Astrocyte (in vitro differentiated cells and primary cell): ENCODE measurements around the gene RABGGTA. TPM values are rescaled to one million over a fixed set of nuclear protein-coding genes. Genes with fewer than 3 reads are reported as not detected.

Experiments used
- DNase-seq: peaks from one replicate; pipeline ENCODE4 v3.0.0-alpha.2; 2010; ENCODE audit warnings: low read depth
- FAIRE-seq: peaks from 2 replicates; lab custom pipeline; 2011; peaks lifted over from hg19 to GRCh38; lab: Jason Lieb, UNC
- H2AFZ ChIP-seq: 2 replicates; pipeline ENCODE4 v1.6.0; 2012; ENCODE audit warnings: low read depth, low read length, inconsistent platforms
- H3K27ac ChIP-seq: 2 replicates; pipeline ENCODE4 v1.5.1; 2011; ENCODE audit warnings: low read depth, low read length, inconsistent platforms
- H3K27me3 ChIP-seq: 2 replicates; pipeline ENCODE4 v1.6.0; 2011; ENCODE audit warnings: low read length, inconsistent platforms; ENCODE audit not compliant: insufficient read depth
- H3K36me3 ChIP-seq: 2 replicates; pipeline ENCODE4 v1.5.1; 2011; ENCODE audit warnings: low read length, inconsistent platforms; ENCODE audit not compliant: insufficient read depth
- H3K4me1 ChIP-seq: 2 replicates; pipeline ENCODE4 v1.5.1; 2011; ENCODE audit warnings: low read length, inconsistent platforms; ENCODE audit not compliant: insufficient read depth
- H3K4me2 ChIP-seq: 2 replicates; pipeline ENCODE4 v1.6.0; 2012; ENCODE audit warnings: low read length, inconsistent platforms
- H3K4me3 ChIP-seq: 2 replicates; pipeline ENCODE4 v1.5.1; 2011; ENCODE audit warnings: low read depth, mild to moderate bottlenecking, low read length, inconsistent platforms; ENCODE audit not compliant: insufficient read depth
- H3K79me2 ChIP-seq: 2 replicates; pipeline ENCODE4 v1.6.0; 2012; ENCODE audit warnings: mild to moderate bottlenecking, low read length, inconsistent platforms; ENCODE audit not compliant: insufficient read depth
- H3K9ac ChIP-seq: 2 replicates; pipeline ENCODE4 v1.6.0; 2012; ENCODE audit warnings: mild to moderate bottlenecking, low read length, inconsistent platforms
- H3K9me3 ChIP-seq: 2 replicates; pipeline ENCODE4 v1.5.1; 2012; ENCODE audit warnings: low read depth, mild to moderate bottlenecking, low read length, inconsistent platforms; ENCODE audit not compliant: insufficient read depth
- H4K20me1 ChIP-seq: 2 replicates; pipeline ENCODE4 v1.6.0; 2012; ENCODE audit warnings: low read length, inconsistent platforms; ENCODE audit not compliant: insufficient read depth
- H3K27ac Mint-ChIP-seq: one replicate; pipeline ENCODE4 v1.8.0; 2021; ENCODE audit warnings: mild to moderate bottlenecking, mixed read lengths; ENCODE audit not compliant: unreplicated experiment
- H3K27me3 Mint-ChIP-seq: one replicate; pipeline ENCODE4 v1.8.0; 2021; ENCODE audit warnings: low read depth, mixed read lengths; ENCODE audit not compliant: unreplicated experiment
- H3K36me3 Mint-ChIP-seq: one replicate; pipeline ENCODE4 v1.8.0; 2021; ENCODE audit warnings: low read depth, mixed read lengths; ENCODE audit not compliant: unreplicated experiment
- H3K4me1 Mint-ChIP-seq: one replicate; pipeline ENCODE4 v1.8.0; 2021; ENCODE audit warnings: low read depth, mixed read lengths; ENCODE audit not compliant: unreplicated experiment
- H3K4me3 Mint-ChIP-seq: one replicate; pipeline ENCODE4 v1.8.0; 2021; ENCODE audit warnings: mild to moderate bottlenecking, moderate library complexity, mixed read lengths; ENCODE audit not compliant: unreplicated experiment
- H3K9me3 Mint-ChIP-seq: one replicate; pipeline ENCODE4 v1.8.0; 2021; ENCODE audit warnings: mild to moderate bottlenecking, mixed read lengths; ENCODE audit not compliant: unreplicated experiment
- CTCF ChIP-seq: IDR thresholded peaks from 2 replicates; pipeline ENCODE4 v1.5.1; 2011; ENCODE audit warnings: low read depth, mild to moderate bottlenecking, inconsistent platforms, low read length, moderate library complexity; ENCODE audit not compliant: insufficient read depth
- EZH2 ChIP-seq: IDR thresholded peaks from 2 replicates; pipeline ENCODE4 v1.6.1; 2012; ENCODE audit warnings: mild to moderate bottlenecking, low read length, inconsistent platforms; ENCODE audit not compliant: insufficient read depth
- total RNA-seq: library from RNA; stranded (reverse); gene quantifications from 2 replicates; pipeline ENCODE4 v1.2.1, GENCODE V29; 2021

The RABGGTA gene
- total RNA-seq, 1 donor from 2014 or later: 27.3 TPM

DNA sequence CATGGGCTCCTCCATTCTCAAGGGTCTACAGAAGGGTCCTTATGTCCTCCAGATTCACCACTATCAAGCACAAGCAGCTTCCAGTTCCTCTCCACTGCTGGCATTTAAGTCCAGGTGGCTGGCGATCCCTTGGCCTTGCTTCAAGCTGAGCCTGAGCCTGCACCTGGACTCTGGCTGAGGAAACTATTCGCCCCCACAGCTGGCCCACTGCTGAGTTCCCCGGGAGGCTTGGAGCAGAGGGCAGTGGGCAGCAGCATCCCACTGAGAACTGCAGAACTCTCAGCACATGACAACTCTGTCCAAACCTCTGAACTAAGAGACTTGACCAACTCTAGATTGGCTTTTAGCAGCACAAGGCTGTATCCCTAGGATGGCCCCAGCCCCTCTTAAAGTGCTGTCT lies 11.3 kb upstream of the RABGGTA start:
- peaks cover 12% of the 10 kb centered on the region for H3K4me1 Mint-ChIP-seq
- no peaks in the 10 kb centered on the region for H3K27me3 Mint-ChIP-seq
- H3K36me3 Mint-ChIP-seq: peaks cover 14% of the 10 kb centered on the region
- Histone ChIP-seq H3K9ac (no peak overlapping the region), H2AFZ (no peak overlapping the region), H3K4me2 (no peak overlapping the region), H3K36me3 (no peaks in the 10 kb centered on the region), H3K27me3 (no peaks in the 10 kb centered on the region), H3K79me2 (no peaks in the 10 kb centered on the region), H3K4me3 (no peak overlapping the region), H3K4me1 (no peaks in the 10 kb centered on the region), H3K27ac (no peak overlapping the region), H3K9me3 (no peaks in the 10 kb centered on the region), H4K20me1 (peaks cover 12% of the 10 kb centered on the region)
- H3K9me3 Mint-ChIP-seq: no peaks in the 10 kb centered on the region
- H3K4me3 Mint-ChIP-seq: no peak overlapping the region
- TF ChIP-seq CTCF (no peak), EZH2 (no peak)
- FAIRE-seq (no peak), DNase-seq (no peak)
- H3K27ac Mint-ChIP-seq: no peak overlapping the region

GRCh38 chr14:24281636-24282035 lies 10.2 kb upstream of the RABGGTA start:
- Histone ChIP-seq H2AFZ (no peak overlapping the region), H3K36me3 (no peaks in the 10 kb centered on the region), H3K4me3 (no peak overlapping the region), H3K4me2 (no peak overlapping the region), H4K20me1 (peaks cover 18% of the 10 kb centered on the region), H3K4me1 (no peaks in the 10 kb centered on the region), H3K79me2 (no peaks in the 10 kb centered on the region), H3K9ac (no peak overlapping the region), H3K27ac (no peak overlapping the region), H3K27me3 (no peaks in the 10 kb centered on the region), H3K9me3 (no peaks in the 10 kb centered on the region)
- H3K36me3 Mint-ChIP-seq: peaks cover 20% of the 10 kb centered on the region
- H3K27me3 Mint-ChIP-seq: no peaks in the 10 kb centered on the region
- FAIRE-seq: no peak
- H3K4me1 Mint-ChIP-seq: peaks cover 12% of the 10 kb centered on the region
- H3K27ac Mint-ChIP-seq: no peak overlapping the region
- TF ChIP-seq CTCF (no peak), EZH2 (no peak)
- H3K9me3 Mint-ChIP-seq: no peaks in the 10 kb centered on the region
- H3K4me3 Mint-ChIP-seq: no peak overlapping the region
- no peak for DNase-seq

DNA sequence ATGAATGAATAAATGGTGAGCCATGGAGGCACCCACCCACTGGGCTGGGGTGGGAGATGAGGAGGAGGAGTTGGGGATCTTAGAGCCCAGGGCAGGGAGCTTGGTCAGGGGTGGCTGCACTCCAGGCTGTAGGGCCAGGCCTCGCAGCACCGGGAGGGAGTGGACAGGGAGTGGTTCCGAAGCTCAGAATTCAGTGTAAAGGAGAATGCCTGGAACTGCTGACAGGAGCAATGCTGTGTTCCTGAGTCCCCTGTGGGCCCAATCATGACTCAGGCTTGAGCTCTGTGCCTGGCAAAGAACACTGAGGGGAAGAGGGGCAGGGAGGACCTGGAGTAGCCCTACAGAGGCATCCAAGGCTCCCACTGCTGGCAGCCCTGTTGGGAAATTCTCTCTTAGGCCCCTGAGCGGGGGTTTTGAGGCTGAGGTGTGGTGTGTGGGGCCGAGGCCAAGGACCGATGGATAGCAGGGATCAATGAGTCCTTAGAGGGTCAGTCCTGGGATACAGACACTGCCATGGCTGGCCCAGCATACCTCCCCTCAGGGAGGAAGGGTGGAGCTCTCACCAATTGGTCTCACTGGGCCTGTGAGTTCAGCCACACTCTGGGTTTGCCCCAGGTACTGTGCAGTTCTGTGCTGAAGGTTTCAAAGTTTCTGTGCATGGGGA lies 9.5 kb upstream of the RABGGTA start:
- Histone ChIP-seq H3K9me3 (no peaks in the 10 kb centered on the region), H2AFZ (no peak overlapping the region), H3K27me3 (no peaks in the 10 kb centered on the region), H3K36me3 (no peaks in the 10 kb centered on the region), H4K20me1 (peaks cover 18% of the 10 kb centered on the region), H3K4me3 (no peak overlapping the region), H3K4me1 (no peaks in the 10 kb centered on the region), H3K9ac (no peak overlapping the region), H3K4me2 (no peak overlapping the region), H3K27ac (no peak overlapping the region), H3K79me2 (no peaks in the 10 kb centered on the region)
- Mint-ChIP-seq H3K4me1 (peaks cover 12% of the 10 kb centered on the region), H3K4me3 (peak overlapping the region; percentile 16), H3K36me3 (peaks cover 20% of the 10 kb centered on the region), H3K27me3 (no peaks in the 10 kb centered on the region), H3K9me3 (no peaks in the 10 kb centered on the region), H3K27ac (peak overlapping the region; percentile 84)
- no peak for FAIRE-seq
- DNase-seq: no peak
- TF ChIP-seq EZH2 (no peak), CTCF (no peak)
